ENCODE results near the gene SRRM2.

Gene SRRM2

GRCh38 chr16:2752035-2752849 is at the start of gene SRRM2:
Gene SRRM2, plus strand, starts transcription at chr16:2752638. Its CDS starts 3,727 bp downstream, at chr16:2756365.
- peak; percentile 94 to 96 for DNase-seq

- no peak for DNase-seq
Observed at GRCh38 chr16:2702871-2703745, 49.3 kb upstream of the SRRM2 start.

- no peak for DNase-seq
Observed at GRCh38 chr16:2704166-2704982, 48.1 kb upstream of the SRRM2 start.

- DNase-seq, result no peak
Observed at GRCh38 chr16:2704983-2705275, 47.5 kb upstream of the SRRM2 start.

- no peak for DNase-seq
Observed at GRCh38 chr16:2705351-2705750, 47.1 kb upstream of the SRRM2 start.

- no peak for DNase-seq
Observed at GRCh38 chr16:2706085-2706484, 46.4 kb upstream of the SRRM2 start.

GRCh38 chr16:2706611-2707311 is 45.7 kb upstream of the SRRM2 start:
- no peak for DNase-seq

GRCh38 chr16:2707368-2708289 is 44.8 kb upstream of the SRRM2 start:
- no peak for DNase-seq

GRCh38 chr16:2708290-2708639 is 44.2 kb upstream of the SRRM2 start:
- DNase-seq, result no peak

GRCh38 chr16:2708955-2709587 is 43.4 kb upstream of the SRRM2 start:
- DNase-seq, result no peak

- DNase-seq, result no peak
Observed at GRCh38 chr16:2709588-2709984, 42.9 kb upstream of the SRRM2 start.

GRCh38 chr16:2710021-2710710 is 42.3 kb upstream of the SRRM2 start:
- DNase-seq, result no peak

- DNase-seq, result no peak
Observed at GRCh38 chr16:2710711-2711231, 41.7 kb upstream of the SRRM2 start.

GRCh38 chr16:2711370-2712062 is 40.9 kb upstream of the SRRM2 start:
- DNase-seq, result no peak

- DNase-seq, result no peak
Observed at GRCh38 chr16:2712063-2712441, 40.4 kb upstream of the SRRM2 start.

GRCh38 chr16:2712546-2712945 is 39.9 kb upstream of the SRRM2 start:
- no peak for DNase-seq

GRCh38 chr16:2713523-2713922 is 38.9 kb upstream of the SRRM2 start:
- no peak for DNase-seq

- DNase-seq, result no peak
Observed at GRCh38 chr16:2713985-2714774, 38.3 kb upstream of the SRRM2 start.

GRCh38 chr16:2715064-2715463 is 37.4 kb upstream of the SRRM2 start:
- no peak for DNase-seq
